ENCODE measurements around the gene CNTNAP1.
"Not testable (repeated sequence)": the region's sequence is repeated elsewhere in the genome, so short reads cannot be mapped to it uniquely, and the experiment has no call there.

CNTNAP1 gene

GRCh38 chr17:42686520-42687128 lies 4.3 kb downstream of the CNTNAP1 start:
- DNase-seq: no peak

GRCh38 chr17:42687707-42688320 lies 5.5 kb downstream of the CNTNAP1 start:
- no peak for DNase-seq

DNA sequence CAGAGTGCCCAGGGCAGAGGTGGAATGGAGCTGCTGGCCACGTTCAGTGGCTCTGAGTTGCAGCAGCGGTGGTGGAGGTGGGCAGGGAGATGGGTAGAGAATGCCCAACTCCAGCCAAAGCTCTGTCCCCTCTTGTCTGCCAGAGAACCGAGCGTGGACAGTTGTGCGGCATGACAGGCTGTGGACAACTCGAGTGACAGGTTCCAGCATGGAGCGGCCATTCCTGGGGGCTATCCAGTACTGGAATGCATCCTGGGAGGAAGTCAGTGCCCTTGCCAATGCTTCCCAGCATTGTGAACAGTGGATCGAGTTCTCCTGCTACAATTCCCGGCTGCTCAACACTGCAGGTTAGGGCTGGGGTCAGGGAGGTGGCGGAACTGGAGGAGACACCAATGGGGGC lies 8.3 kb downstream of the CNTNAP1 start:
- DNase-seq: no peak

DNA sequence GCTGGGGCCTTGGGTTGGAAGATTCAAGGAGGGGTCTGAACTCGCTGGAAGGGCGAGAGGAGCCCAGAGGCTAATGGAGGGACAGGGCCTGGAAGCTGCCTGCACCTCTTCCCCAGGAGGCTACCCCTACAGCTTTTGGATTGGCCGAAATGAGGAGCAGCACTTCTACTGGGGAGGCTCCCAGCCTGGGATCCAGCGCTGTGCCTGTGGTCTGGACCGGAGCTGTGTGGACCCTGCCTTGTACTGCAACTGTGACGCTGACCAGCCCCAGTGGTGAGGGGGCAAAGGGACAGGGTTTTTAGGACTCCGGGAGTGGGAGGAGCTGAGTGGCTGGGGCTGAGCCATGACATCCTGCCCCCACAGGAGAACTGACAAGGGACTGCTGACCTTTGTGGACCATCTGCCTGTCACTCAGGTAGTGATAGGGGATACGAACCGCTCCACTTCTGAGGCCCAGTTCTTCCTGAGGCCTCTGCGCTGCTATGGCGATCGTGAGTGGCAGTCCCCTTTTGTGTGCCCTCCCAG lies 8.8 kb downstream of the CNTNAP1 start:
- DNase-seq: no peak

- DNase-seq: no peak
Observed at GRCh38 chr17:42692489-42692888, 10.2 kb downstream of the CNTNAP1 start.

GRCh38 chr17:42694524-42694923 lies 12.2 kb downstream of the CNTNAP1 start:
- no peak for DNase-seq

DNA sequence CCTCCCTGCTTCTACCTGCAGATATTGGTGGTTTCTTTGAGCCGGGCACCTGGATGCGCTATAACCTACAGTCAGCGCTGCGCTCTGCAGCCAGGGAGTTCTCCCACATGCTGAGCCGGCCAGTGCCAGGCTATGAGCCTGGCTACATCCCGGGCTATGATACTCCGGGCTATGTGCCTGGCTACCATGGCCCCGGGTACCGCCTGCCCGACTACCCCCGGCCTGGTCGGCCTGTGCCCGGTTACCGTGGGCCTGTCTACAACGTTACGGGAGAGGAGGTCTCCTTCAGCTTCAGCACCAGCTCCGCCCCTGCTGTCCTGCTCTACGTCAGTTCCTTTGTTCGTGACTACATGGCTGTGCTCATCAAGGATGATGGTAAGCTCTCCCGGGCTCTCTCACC lies 13.2 kb downstream of the CNTNAP1 start:
- no peak for DNase-seq

DNA sequence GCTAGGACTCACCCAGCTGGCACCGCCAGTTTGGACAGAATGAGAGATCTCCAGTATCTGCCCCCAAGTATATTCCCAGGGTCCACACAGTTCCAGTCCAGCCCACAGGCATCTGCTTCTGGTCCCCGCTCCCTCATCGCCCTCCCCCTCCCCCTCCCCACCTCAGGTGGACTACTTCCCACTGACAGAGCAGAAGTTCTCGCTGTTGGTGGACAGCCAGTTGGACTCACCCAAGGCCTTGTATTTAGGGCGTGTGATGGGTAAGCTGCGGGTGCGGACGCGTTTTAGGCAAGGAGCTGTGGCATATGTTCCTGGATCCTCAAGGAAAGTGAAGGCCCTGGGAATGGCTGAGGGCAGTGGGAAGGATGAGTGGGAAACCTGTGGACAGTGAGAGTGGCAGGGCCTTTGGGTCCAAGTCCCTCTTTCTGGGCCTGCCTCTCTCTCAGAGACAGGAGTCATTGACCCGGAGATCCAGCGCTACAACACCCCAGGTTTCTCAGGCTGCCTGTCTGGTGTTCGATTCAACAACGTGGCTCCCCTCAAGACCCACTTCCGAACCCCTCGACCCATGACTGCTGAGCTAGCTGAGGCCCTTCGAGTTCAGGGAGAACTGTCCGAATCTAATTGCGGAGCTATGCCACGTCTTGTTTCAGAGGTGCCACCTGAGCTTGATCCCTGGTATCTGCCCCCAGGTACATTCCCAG lies 14.9 kb downstream of the CNTNAP1 start:
- DNase-seq: no peak

- DNase-seq: no peak
Observed at GRCh38 chr17:42698736-42699414, 16.5 kb downstream of the CNTNAP1 start.

GRCh38 chr17:42699415-42699740 lies 17.0 kb downstream of the CNTNAP1 start:
- no peak for DNase-seq

- no peak for DNase-seq
Observed at GRCh38 chr17:42700586-42701289, 18.4 kb downstream of the CNTNAP1 start.

- DNase-seq: no peak
Observed at GRCh38 chr17:42702446-42702845, 20.1 kb downstream of the CNTNAP1 start.

DNA sequence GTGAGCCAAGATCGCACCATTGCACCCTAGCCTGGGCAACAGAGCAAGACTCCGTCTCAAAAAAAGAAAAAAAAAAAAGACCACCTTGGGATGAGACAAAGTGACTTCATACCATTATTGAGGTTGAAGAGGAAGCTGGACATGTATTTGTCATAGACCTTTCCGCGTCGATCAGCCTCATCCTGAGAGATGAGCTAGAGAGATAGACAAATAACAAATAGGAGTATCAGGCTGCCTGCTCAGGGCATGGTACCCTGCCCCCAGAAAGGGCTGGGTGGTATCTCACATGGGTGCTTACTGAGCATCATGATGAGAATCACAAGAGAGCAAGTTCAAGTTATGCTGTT lies 22.1 kb downstream of the CNTNAP1 start:
- DNase-seq: no peak

GRCh38 chr17:42704837-42705494 lies 22.6 kb downstream of the CNTNAP1 start:
- no peak for DNase-seq

DNA sequence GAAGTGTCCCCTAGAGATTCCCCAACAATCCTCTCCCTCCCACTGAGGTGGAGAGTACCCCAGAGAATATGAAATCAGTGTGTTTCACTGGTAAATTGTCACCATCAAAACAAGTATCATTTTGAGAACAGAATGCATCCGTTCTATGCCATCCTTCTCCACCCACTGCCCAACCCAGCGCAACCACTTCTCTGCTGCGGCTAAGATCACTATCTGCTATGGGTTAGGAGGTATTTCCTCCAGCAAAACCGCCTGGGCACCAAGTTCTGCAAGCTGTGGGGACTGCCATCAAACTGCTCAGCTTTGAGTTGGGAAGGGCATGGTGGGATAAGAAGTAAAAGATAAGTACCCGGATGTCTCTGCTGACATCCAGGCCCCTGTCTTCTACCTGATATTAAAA lies 24.4 kb downstream of the CNTNAP1 start:
- peak; percentile 72 for DNase-seq

- DNase-seq: peak; percentile 16
Observed at GRCh38 chr17:42708588-42708987, 26.3 kb downstream of the CNTNAP1 start.

DNA sequence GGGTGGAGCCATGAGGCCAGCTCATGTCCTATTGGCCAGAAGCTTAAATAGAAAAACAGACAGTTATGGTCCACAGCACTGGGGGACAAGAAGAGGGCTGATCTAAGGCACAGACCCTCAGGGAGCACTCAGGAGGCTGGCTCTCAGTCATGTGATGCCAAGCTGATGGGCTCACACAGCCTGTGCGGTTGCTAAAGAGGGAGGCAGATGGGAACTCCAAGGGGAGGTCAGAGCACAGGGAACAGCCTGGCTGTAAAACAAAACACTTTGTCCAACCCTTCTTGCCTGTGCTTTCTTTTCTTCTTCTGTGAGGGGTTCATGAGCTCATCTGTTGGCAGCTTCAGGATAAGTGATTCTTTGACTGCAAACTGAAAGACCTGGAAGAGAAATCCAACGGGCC lies 27.2 kb downstream of the CNTNAP1 start:
- DNase-seq: no peak

DNA sequence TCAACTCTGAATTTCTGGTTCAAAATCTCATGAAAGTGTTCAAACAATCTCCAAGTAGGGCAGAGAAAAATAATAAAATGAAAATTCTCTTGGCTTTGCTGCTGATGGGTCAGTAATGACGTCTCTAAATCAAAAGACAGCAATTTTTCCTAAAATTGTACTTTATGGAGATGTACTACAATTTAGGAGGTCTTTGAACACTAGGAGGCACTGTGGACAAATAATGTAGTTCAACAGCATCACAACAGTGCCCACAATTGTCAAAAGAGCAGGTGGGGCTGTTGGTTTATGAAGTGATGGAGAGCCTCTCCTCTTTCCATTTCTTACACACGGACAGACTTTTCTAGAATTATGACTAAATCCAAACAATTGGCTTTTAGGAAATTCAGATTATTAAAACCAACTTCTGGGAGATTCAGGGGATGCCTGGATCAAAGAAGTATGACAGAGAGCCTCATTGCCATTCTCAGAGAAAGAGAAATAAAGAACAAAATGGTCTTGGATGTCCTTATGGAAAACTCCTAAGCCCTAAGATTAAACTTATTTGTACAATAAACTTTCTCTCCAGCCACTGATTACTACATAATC lies 38.8 kb downstream of the CNTNAP1 start:
- DNase-seq: peak; percentile 52

- no peak for DNase-seq
Observed at GRCh38 chr17:42723636-42724035, 41.3 kb downstream of the CNTNAP1 start.

GRCh38 chr17:42725143-42725542 lies 42.8 kb downstream of the CNTNAP1 start:
- no peak for DNase-seq

- DNase-seq: no peak
Observed at GRCh38 chr17:42740699-42741098, 58.4 kb downstream of the CNTNAP1 start.

GRCh38 chr17:42742916-42743315 lies 60.6 kb downstream of the CNTNAP1 start:
- DNase-seq: not testable (repeated sequence)
